Natural killer cell (primary cell): ENCODE data around the gene BCAS3. TPM values are rescaled to one million over a fixed set of nuclear protein-coding genes. Genes with fewer than 3 reads are reported as not detected.

Experiments
- ATAC-seq, 3 donors: fragments of 150-1000 bp in 2 of 3; fragments of 200-7000 bp in 1 of 3; cut with Tn5 transposase; 1 replicate in 1 of 3; 2 replicates in 2 of 3; pipeline ENCODE4 v1.10.0; 2021; ENCODE audit warnings: mild to moderate bottlenecking in 2 of 3, moderate library complexity in 2 of 3
- DNase-seq, 2 donors: peaks; one replicate each; pipeline versions ENCODE4 v3.0.0 to v3.0.0-alpha.2; 2013 to 2021; ENCODE audit warnings: mixed read lengths in 1 of 2
- H3K27ac ChIP-seq: one replicate; pipeline ENCODE4 v1.5.1; 2013; ENCODE audit warnings: mild to moderate bottlenecking, low read length
- H3K27me3 ChIP-seq: one replicate; pipeline ENCODE4 v1.6.1; 2013; ENCODE audit warnings: low read length; ENCODE audit not compliant: control insufficient read depth, insufficient read depth
- H3K36me3 ChIP-seq: one replicate; pipeline ENCODE4 v1.6.1; 2013; ENCODE audit warnings: low read length; ENCODE audit not compliant: control insufficient read depth, insufficient read depth
- H3K4me1 ChIP-seq: one replicate; pipeline ENCODE4 v1.6.1; 2013; ENCODE audit warnings: low read length; ENCODE audit not compliant: control insufficient read depth, insufficient read depth
- H3K4me3 ChIP-seq: one replicate; pipeline ENCODE4 v1.5.1; 2013; ENCODE audit warnings: low read length
- H3K9me3 ChIP-seq: one replicate; pipeline ENCODE4 v1.6.1; 2013; ENCODE audit warnings: low read length; ENCODE audit not compliant: control insufficient read depth, insufficient read depth
- H3K27ac Mint-ChIP-seq, 2 donors: one replicate each; pipeline ENCODE4 v1.8.0; 2022; ENCODE audit warnings: mild to moderate bottlenecking in 2 of 2, mixed read lengths in 2 of 2, moderate library complexity in 1 of 2
- H3K27me3 Mint-ChIP-seq, 2 donors: one replicate each; pipeline ENCODE4 v1.8.0; 2022; ENCODE audit warnings: low read depth in 2 of 2, mixed read lengths in 2 of 2
- H3K36me3 Mint-ChIP-seq: one replicate; pipeline ENCODE4 v1.8.0; 2022; ENCODE audit warnings: mixed read lengths
- H3K4me1 Mint-ChIP-seq, 2 donors: one replicate each; pipeline ENCODE4 v1.8.0; 2022; ENCODE audit warnings: mixed read lengths in 2 of 2
- H3K4me3 Mint-ChIP-seq: one replicate; pipeline ENCODE4 v1.8.0; 2022; ENCODE audit warnings: mild to moderate bottlenecking, moderate library complexity, mixed read lengths
- H3K9me3 Mint-ChIP-seq, 2 donors: one replicate each; pipeline ENCODE4 v1.8.0; 2022; ENCODE audit warnings: mixed read lengths in 2 of 2
- WGBS: methylation state at CpG from one replicate; pipeline ENCODE4 v1.1.7; 2013; ENCODE audit warnings: missing lambda C conversion rate; ENCODE audit not compliant: insufficient coverage; 5-methylcytosine and 5-hydroxymethylcytosine counted together
- intact Hi-C: fragments of 100-400 bp; cut with micrococcal nuclease; formaldehyde crosslinking; loops from one replicate; pipeline ENCODE4 v1.14.2; 2022
- total RNA-seq, 4 donors: library from RNA; stranded (reverse); fragments of 120-200 nt in 1 of 4; gene quantifications; one replicate each; pipeline versions ENCODE4 v1.2.3 to v1.2.4, GENCODE V29; 2013 to 2022
- TF ChIP-seq, protein P1 (sequence below): fragments of 200-600 bp; IDR thresholded peaks from one replicate; pipeline ENCODE4 v1.8.0; 2022; ENCODE audit warnings: antibody characterized with exemption

The BCAS3 gene
- total RNA-seq, 3 donors from 2014 or later (not counting 1 experiment from before 2014, with no cell fraction given): 60.5 to 87.8 (median 72.0) TPM

DNA sequence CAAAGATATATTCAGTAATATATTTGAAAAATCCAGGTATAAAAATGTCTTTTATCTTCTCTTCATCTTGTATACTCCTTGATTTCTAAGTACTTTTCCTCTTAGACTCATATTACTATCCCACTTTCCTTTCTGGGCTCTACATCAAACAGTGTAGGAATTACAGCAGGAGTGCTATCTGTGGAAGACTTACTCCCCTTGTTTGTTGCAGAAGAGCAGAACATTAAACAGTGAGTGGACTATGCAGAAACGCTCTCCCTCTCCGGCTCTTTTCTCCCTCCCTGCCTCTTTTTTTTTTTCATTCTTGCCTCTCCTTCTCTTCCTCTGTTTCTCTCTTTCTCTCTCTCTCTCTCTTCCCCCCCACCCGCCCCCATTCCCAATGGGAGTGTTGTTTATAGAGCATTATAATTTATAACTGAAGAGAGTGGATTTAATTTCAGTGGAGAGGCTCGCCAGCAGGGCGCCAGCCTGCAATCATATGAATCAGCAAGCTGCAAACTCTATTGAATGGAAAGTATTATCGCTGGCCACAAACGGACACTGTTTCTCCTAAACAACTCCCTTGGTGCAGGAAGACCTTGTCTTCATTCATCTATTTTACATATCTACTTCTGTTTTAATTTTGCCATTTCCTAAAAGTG, 479.7 kb downstream of the BCAS3 start:
- H3K27ac Mint-ChIP-seq: no peak overlapping the region

DNA sequence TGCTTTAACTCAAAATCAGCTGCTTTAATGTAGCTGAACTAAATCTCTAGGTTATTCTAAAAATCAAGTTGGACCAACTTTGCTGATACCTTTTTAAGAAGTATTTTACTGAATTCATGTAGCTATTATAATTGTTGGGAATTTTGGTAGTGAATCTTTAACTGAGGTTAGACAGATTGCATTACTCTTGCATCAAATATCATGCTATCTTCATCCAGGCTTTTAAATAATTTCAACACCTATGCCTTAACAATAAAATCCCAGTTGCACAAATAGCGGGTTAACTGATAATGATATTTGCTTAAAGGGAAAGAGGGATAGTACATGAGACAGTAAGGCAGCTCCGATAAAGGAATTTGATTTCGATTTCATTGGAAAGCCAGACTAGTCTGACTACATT, 480.7 kb downstream of the BCAS3 start:
- ATAC-seq (no peak), DNase-seq (no peak)
- H3K4me3 Mint-ChIP-seq: no peak overlapping the region
- 100% methylated on average over 3 of the region's 3 CpGs for WGBS
- H3K9me3 Mint-ChIP-seq: no peaks in the 10 kb centered on the region
- no peak overlapping the region for H3K27ac Mint-ChIP-seq
- no peaks in the 10 kb centered on the region for H3K9me3 ChIP-seq
- H3K36me3 Mint-ChIP-seq: no peaks in the 10 kb centered on the region
- no peaks in the 10 kb centered on the region for H3K27me3 ChIP-seq
- no peaks in the 10 kb centered on the region for H3K4me1 Mint-ChIP-seq
- intact Hi-C loops: no loop called here
- H3K36me3 ChIP-seq: no peaks in the 10 kb centered on the region
- H3K27me3 Mint-ChIP-seq: no peaks in the 10 kb centered on the region
- H3K4me1 ChIP-seq: no peaks in the 10 kb centered on the region
- TF ChIP-seq, protein P1, sequence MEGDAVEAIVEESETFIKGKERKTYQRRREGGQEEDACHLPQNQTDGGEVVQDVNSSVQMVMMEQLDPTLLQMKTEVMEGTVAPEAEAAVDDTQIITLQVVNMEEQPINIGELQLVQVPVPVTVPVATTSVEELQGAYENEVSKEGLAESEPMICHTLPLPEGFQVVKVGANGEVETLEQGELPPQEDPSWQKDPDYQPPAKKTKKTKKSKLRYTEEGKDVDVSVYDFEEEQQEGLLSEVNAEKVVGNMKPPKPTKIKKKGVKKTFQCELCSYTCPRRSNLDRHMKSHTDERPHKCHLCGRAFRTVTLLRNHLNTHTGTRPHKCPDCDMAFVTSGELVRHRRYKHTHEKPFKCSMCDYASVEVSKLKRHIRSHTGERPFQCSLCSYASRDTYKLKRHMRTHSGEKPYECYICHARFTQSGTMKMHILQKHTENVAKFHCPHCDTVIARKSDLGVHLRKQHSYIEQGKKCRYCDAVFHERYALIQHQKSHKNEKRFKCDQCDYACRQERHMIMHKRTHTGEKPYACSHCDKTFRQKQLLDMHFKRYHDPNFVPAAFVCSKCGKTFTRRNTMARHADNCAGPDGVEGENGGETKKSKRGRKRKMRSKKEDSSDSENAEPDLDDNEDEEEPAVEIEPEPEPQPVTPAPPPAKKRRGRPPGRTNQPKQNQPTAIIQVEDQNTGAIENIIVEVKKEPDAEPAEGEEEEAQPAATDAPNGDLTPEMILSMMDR: no peak
- H3K4me3 ChIP-seq: no peak overlapping the region
- no peak overlapping the region for H3K27ac ChIP-seq

More for the DNA sequence above, 479.7 kb downstream of the BCAS3 start:
- Histone ChIP-seq H3K4me3 (no peak overlapping the region), H3K9me3 (no peaks in the 10 kb centered on the region), H3K4me1 (no peaks in the 10 kb centered on the region), H3K27ac (no peak overlapping the region), H3K27me3 (no peaks in the 10 kb centered on the region), H3K36me3 (no peaks in the 10 kb centered on the region)
- no peaks in the 10 kb centered on the region for H3K9me3 Mint-ChIP-seq
- intact Hi-C loops: no loop called here
- H3K27me3 Mint-ChIP-seq: no peaks in the 10 kb centered on the region
- no peak overlapping the region for H3K4me3 Mint-ChIP-seq
- ATAC-seq (no peak), DNase-seq (no peak)
- WGBS: 85% methylated on average over 6 of the region's 7 CpGs
- TF ChIP-seq, protein P1: no peak
- H3K36me3 Mint-ChIP-seq: no peaks in the 10 kb centered on the region
- no peaks in the 10 kb centered on the region for H3K4me1 Mint-ChIP-seq

DNA sequence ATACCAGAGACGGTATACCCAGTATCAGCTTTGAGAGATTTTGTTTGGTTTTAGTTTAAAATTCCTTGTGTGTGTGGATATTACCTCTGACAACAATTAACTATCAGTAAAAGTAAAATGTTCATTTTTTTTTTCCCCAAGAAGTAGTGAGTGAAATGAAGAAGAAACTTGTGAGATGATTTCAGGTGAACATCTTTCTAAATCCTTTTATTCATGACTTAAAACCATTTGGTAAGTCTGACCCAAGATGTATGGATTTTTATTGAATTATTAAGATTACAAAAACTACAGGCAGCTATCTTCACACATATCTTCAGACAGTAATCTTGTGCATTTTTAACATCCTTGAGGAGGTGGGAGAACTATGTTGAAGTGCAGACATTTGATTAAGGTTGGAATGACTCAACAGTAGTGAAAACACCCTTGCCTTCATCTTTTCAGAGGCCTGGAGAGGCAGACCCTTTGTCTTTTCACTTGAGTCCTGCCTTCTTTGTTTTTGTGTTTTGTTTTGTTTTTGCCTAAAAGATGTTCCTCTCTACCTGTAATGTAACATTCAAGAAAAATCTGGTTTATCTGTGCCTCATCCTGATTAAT, 481.7 kb downstream of the BCAS3 start:
- no peaks in the 10 kb centered on the region for H3K27me3 ChIP-seq
- TF ChIP-seq, protein P1: no peak
- WGBS: no CpG with 5 or more reads among the region's 1 CpG
- Mint-ChIP-seq H3K27ac (no peak overlapping the region), H3K27me3 (no peaks in the 10 kb centered on the region), H3K36me3 (peaks cover 1% of the 10 kb centered on the region), H3K4me3 (no peak overlapping the region), H3K9me3 (no peaks in the 10 kb centered on the region), H3K4me1 (no peaks in the 10 kb centered on the region)
- ATAC-seq (no peak), DNase-seq (no peak)
- intact Hi-C loops: no loop called here
- H3K36me3 ChIP-seq: no peaks in the 10 kb centered on the region
- H3K27ac ChIP-seq: no peak overlapping the region
- H3K4me1 ChIP-seq: no peaks in the 10 kb centered on the region
- H3K4me3 ChIP-seq: no peak overlapping the region
- H3K9me3 ChIP-seq: no peaks in the 10 kb centered on the region

DNA sequence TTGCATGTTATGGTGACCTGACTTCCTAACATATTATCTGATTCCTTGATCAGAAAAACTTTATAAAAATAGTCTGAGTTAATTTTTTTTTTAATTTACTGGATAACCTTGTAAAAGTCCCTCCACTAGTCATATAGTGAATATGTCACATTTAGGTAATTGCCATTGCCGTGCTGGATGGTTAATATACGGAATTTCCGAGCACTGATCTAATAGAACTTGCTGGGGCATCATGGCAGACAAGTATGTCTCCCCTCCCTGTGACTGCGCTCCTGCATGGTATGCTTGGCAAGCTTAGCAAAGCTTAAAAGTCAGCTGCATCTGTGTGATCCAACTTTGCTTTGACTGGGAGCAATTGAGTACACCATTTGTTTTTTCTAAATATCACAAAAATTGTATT, 482.6 kb downstream of the BCAS3 start:
- Histone ChIP-seq H3K4me3 (no peak overlapping the region), H3K27me3 (no peaks in the 10 kb centered on the region), H3K4me1 (no peaks in the 10 kb centered on the region), H3K36me3 (no peaks in the 10 kb centered on the region), H3K27ac (no peak overlapping the region), H3K9me3 (no peaks in the 10 kb centered on the region)
- 85% methylated on average over 4 of the region's 4 CpGs for WGBS
- Mint-ChIP-seq H3K4me3 (no peak overlapping the region), H3K27ac (no peak overlapping the region), H3K4me1 (no peaks in the 10 kb centered on the region), H3K36me3 (peaks cover 7% of the 10 kb centered on the region), H3K9me3 (no peaks in the 10 kb centered on the region), H3K27me3 (no peaks in the 10 kb centered on the region)
- TF ChIP-seq, protein P1: no peak
- intact Hi-C loops: no loop called here
- ATAC-seq (no peak), DNase-seq (no peak)
